HepG2 (cell line): ENCODE measurements around the gene ZNF764. TPM values are rescaled to one million over a fixed set of nuclear protein-coding genes. Genes with fewer than 3 reads are reported as not detected.

Experiments
- ATAC-seq: fragments of 200-7000 bp; cut with Tn5 transposase; 3 replicates; pipeline ENCODE4 v1.9.1; 2020; ENCODE audit warnings: mild to moderate bottlenecking, moderate library complexity
- BruUV-seq: library from RNA; stranded (reverse); fragments of 400-500 nt; replicated peaks from 2 replicates; lab custom pipeline; 2021; lab: Mats Ljungman, UMichigan
- CTCF ChIA-PET: fragments of 300-600 bp; formaldehyde crosslinking; extraction: SDS; loops from one replicate; lab custom pipeline; 2021; ENCODE audit warnings: low total read pairs, inconsistent platforms, low intra/inter-chr PET ratio; lab: Yijun Ruan, JAX
- POLR2A ChIA-PET: fragments of 350-600 bp; sonication (Branson Sonifier 250); formaldehyde crosslinking; loops from one replicate; lab custom pipeline; 2020; ENCODE audit warnings: antibody characterized with exemption, inconsistent platforms; lab: Yijun Ruan, JAX
- DNase-seq: peaks from one replicate; pipeline ENCODE4 v3.0.0-alpha.2; 2015; ENCODE audit warnings: low spot score
- FAIRE-seq: peaks from 3 replicates; lab custom pipeline; 2011; peaks lifted over from hg19 to GRCh38; lab: Jason Lieb, UNC
- H2AFZ ChIP-seq: one replicate; pipeline ENCODE4 v1.6.1; 2011; ENCODE audit warnings: low read length, inconsistent platforms
- H3K27ac ChIP-seq: fragments of 300-600 bp; 3 replicates; pipeline ENCODE4 v1.8.0; 2011; ENCODE audit warnings: mixed run types, mild to moderate bottlenecking, mixed read lengths, low read length, inconsistent platforms; ENCODE audit not compliant: insufficient read depth; ENCODE audit errors: extremely low read length
- H3K27me3 ChIP-seq, 2 experiments: fragments of 200-600 bp in 1 of 2; 2 replicates in 1 of 2; 3 replicates in 1 of 2; pipeline versions ENCODE4 v1.6.0 to v1.8.0; 2011; ENCODE audit warnings: low read length in 2 of 2, mild to moderate bottlenecking in 2 of 2, moderate library complexity in 2 of 2, inconsistent platforms in 1 of 2; ENCODE audit not compliant: insufficient read depth in 2 of 2, control insufficient read depth in 1 of 2
- H3K36me3 ChIP-seq, 2 experiments: fragments of 200-600 bp in 1 of 2; replicated peaks in 1 of 2; 2 replicates in 1 of 2; 3 replicates in 1 of 2; pipeline versions ENCODE4 v1.5.1 to v1.8.0; 2011; ENCODE audit warnings: low read length in 2 of 2, inconsistent platforms in 1 of 2; ENCODE audit not compliant: insufficient read depth in 2 of 2, control insufficient read depth in 1 of 2
- H3K4me1 ChIP-seq: 2 replicates; pipeline ENCODE4 v1.5.1; 2012; ENCODE audit warnings: low read length, inconsistent platforms; ENCODE audit not compliant: insufficient read depth
- H3K4me2 ChIP-seq: 2 replicates; pipeline ENCODE4 v1.6.0; 2011; ENCODE audit warnings: low read depth, low read length, inconsistent platforms
- H3K4me3 ChIP-seq, 3 experiments: fragments of 200-600 bp in 1 of 3; sonication (generic), shearing (Covaris generic) in 1 of 3; replicated peaks in 1 of 3; 2 replicates each; pipeline ENCODE4 v1.5.1; 2011 to 2016; ENCODE audit warnings: low read length in 3 of 3, inconsistent platforms in 2 of 3, low read depth in 2 of 3, mild to moderate bottlenecking in 2 of 3, control low read depth in 1 of 3, mixed read lengths in 1 of 3; ENCODE audit not compliant: insufficient read depth in 1 of 3
- H3K79me2 ChIP-seq: one replicate; pipeline ENCODE4 v1.6.1; 2011; ENCODE audit warnings: low read length, inconsistent platforms; ENCODE audit not compliant: insufficient read depth
- H3K9ac ChIP-seq: 2 replicates; pipeline ENCODE4 v1.6.0; 2011; ENCODE audit warnings: mild to moderate bottlenecking, low read depth, low read length, inconsistent platforms; ENCODE audit not compliant: insufficient read depth
- H3K9me3 ChIP-seq: 2 replicates; pipeline ENCODE4 v1.5.1; 2012; ENCODE audit warnings: mild to moderate bottlenecking, low read length
- H4K20me1 ChIP-seq: 2 replicates; pipeline ENCODE4 v1.6.0; 2011; ENCODE audit warnings: inconsistent platforms, mild to moderate bottlenecking, low read length, moderate library complexity; ENCODE audit not compliant: insufficient read depth
- FOXO4 ChIP-seq: sonication (generic); formaldehyde crosslinking; conservative IDR thresholded peaks from 2 replicates; pipeline ENCODE4 v1.8.1; 2023; ENCODE audit warnings: missing genetic modification reagents
- PHF20 ChIP-seq: sonication (generic); formaldehyde crosslinking; IDR thresholded peaks from 2 replicates; pipeline ENCODE4 v1.5.0; 2020; ENCODE audit warnings: mild to moderate bottlenecking, missing genetic modification reagents
- ZBTB38 ChIP-seq: sonication (generic); formaldehyde crosslinking; IDR thresholded peaks from 2 replicates; pipeline ENCODE4 v1.5.1; 2020; ENCODE audit warnings: mild to moderate bottlenecking, missing genetic modification reagents
- ZFAT ChIP-seq: sonication (generic); formaldehyde crosslinking; conservative IDR thresholded peaks from 2 replicates; pipeline ENCODE4 v1.8.1; 2023; ENCODE audit warnings: missing genetic modification reagents, inconsistent platforms
- ZFP90 ChIP-seq: sonication (generic); formaldehyde crosslinking; IDR thresholded peaks from 2 replicates; pipeline ENCODE4 v1.8.0; 2022; ENCODE audit warnings: missing genetic modification reagents, mild to moderate bottlenecking, inconsistent platforms, borderline replicate concordance
- ZNF121 ChIP-seq: sonication (generic); formaldehyde crosslinking; IDR thresholded peaks from 2 replicates; pipeline ENCODE4 v1.5.0; 2020; ENCODE audit warnings: mild to moderate bottlenecking, missing genetic modification reagents
- ZNF362 ChIP-seq: sonication (generic); formaldehyde crosslinking; IDR thresholded peaks from 2 replicates; pipeline ENCODE4 v1.4.0; 2020; ENCODE audit warnings: missing genetic modification reagents, mild to moderate bottlenecking, borderline replicate concordance
- ZNF569 ChIP-seq: sonication (generic); formaldehyde crosslinking; IDR thresholded peaks from 2 replicates; pipeline ENCODE4 v1.5.0; 2020; ENCODE audit warnings: mild to moderate bottlenecking, missing genetic modification reagents, moderate library complexity, borderline replicate concordance
- ZNF605 ChIP-seq: sonication (generic); formaldehyde crosslinking; IDR thresholded peaks from 2 replicates; pipeline ENCODE4 v1.8.0; 2022; ENCODE audit warnings: mild to moderate bottlenecking, missing genetic modification reagents
- ZNF770 ChIP-seq: sonication (generic); formaldehyde crosslinking; IDR thresholded peaks from 2 replicates; pipeline ENCODE4 v1.5.0; 2020; ENCODE audit warnings: mild to moderate bottlenecking, missing genetic modification reagents
- ZSCAN29 ChIP-seq: sonication (generic); formaldehyde crosslinking; conservative IDR thresholded peaks from 2 replicates; pipeline ENCODE4 v1.4.0; 2020; ENCODE audit warnings: mild to moderate bottlenecking, missing genetic modification reagents
- WGBS: methylation state at CpG from one replicate; pipeline ENCODE4 v1.1.6; 2017; ENCODE audit warnings: low lambda C conversion rate; 5-methylcytosine and 5-hydroxymethylcytosine counted together
- in situ Hi-C: cut with HindIII; loops from 2 replicates; pipeline ENCODE4 v1.10.0; 2017; ENCODE audit warnings: low pct_unique_long_range_greater_than_20kb; ENCODE audit not compliant: extremely low pct_ligation_motif_present
- intact Hi-C: fragments of 100-400 bp; cut with micrococcal nuclease; formaldehyde crosslinking; loops from one replicate; pipeline ENCODE4 v1.10.0; 2022; ENCODE audit not compliant: unreplicated experiment
- polyA plus RNA-seq, 8 experiments: library from polyadenylated mRNA; depleted of rRNA in 3 of 8; stranded (reverse) in 7 of 8; unstranded in 1 of 8; fragments of >200 nt; fragmentation: Illumina TruSeq in 4 of 8; extraction: Trizol in 4 of 8; gene quantifications; 2 replicates each; pipeline versions ENCODE4 v1.2.1 to v1.2.3, GENCODE V29; 2011 to 2016; ENCODE audit warnings: low read depth in 4 of 8, missing spikeins in 1 of 8, mixed read lengths in 1 of 8; ENCODE audit not compliant: insufficient read depth in 1 of 8
- total RNA-seq, 5 experiments: library from RNA; depleted of rRNA; stranded (reverse); fragments of >200 nt; fragmentation: Illumina TruSeq; extraction: Trizol; gene quantifications; 2 replicates each; pipeline ENCODE4 v1.2.3, GENCODE V29; 2016; ENCODE audit warnings: low read depth in 1 of 5

ZNF764 gene
- total and polyA plus RNA-seq, 2 of the 13 experiments (the other 11 are each of a cell fraction or from before 2014, with no cell fraction given): 4.1 to 9.1 TPM

GRCh38 chr16:30519120-30520049, 38.8 kb downstream of the ZNF764 start:
- BruUV-seq: no TSS peak
- Histone ChIP-seq H3K79me2 (no peaks in the 10 kb centered on the region), H4K20me1 (no peaks in the 10 kb centered on the region), H3K4me2 (no peak overlapping the region), H3K4me3 (no peak overlapping the region), H3K27ac (no peak overlapping the region), H3K27me3 (no peaks in the 10 kb centered on the region), H3K9me3 (no peaks in the 10 kb centered on the region), H3K36me3 (0 out of 5 replicates have a peak, but pooled peaks cover 0 to under 1% of the 10 kb centered on the region in 2 experiments), H2AFZ (no peak overlapping the region), H3K4me1 (peaks cover 54% of the 10 kb centered on the region), H3K9ac (no peak overlapping the region)
- POLR2A ChIA-PET: interaction anchor here (0.7 kb wide), 1 partner anchor 69 kb away, joined by 3 read pairs; no protein-coding TSS in a partner anchor
- intact Hi-C loops (loop anchor here (10.0 kb wide), 1 partner anchor 135 kb away; the partner anchor contains the start of genes FBRS and PRR14), in situ Hi-C loops (loop anchor here (5.0 kb wide), 1 partner anchor 62 kb away; no protein-coding TSS in a partner anchor)
- peak; percentile 13 for ATAC-seq
- CTCF ChIA-PET: no interaction called here
- DNase-seq: no peak
- 71% methylated on average over 20 of the region's 20 CpGs for WGBS
- peak; percentile 91 for TF ChIP-seq ZNF770 (CRISPR knock-in tag)
- TF ChIP-seq FOXO4 (CRISPR knock-in tag): 0 out of 2 replicates have a peak, but pooled peaks have one; percentile 70
- TF ChIP-seq ZNF362 (CRISPR knock-in tag): peak; percentile 23; the same call in 1 of the 2 replicates
- 0 out of 2 replicates have a peak, but pooled peaks have one; percentile 45 for TF ChIP-seq ZNF605 (CRISPR knock-in tag)
- 0 out of 2 replicates have a peak, but pooled peaks have one; percentile 11 for TF ChIP-seq ZBTB38 (CRISPR knock-in tag)
- peak; percentile 92 for TF ChIP-seq ZNF121 (CRISPR knock-in tag)
- peak; percentile 85 for TF ChIP-seq ZFP90
- 0 out of 2 replicates have a peak, but pooled peaks have one; percentile 15 for TF ChIP-seq PHF20 (CRISPR knock-in tag)
- no peak for TF ChIP-seq ZNF569 (CRISPR knock-in tag)
- no peak for TF ChIP-seq ZFAT (CRISPR knock-in tag)
- TF ChIP-seq ZSCAN29 (CRISPR knock-in tag): no peak
- no peak for FAIRE-seq
